Spleen (tissue), 11 donors: ENCODE results near the gene EMX1. TPM values are rescaled to one million over a fixed set of nuclear protein-coding genes. Genes with fewer than 3 reads are reported as not detected.

Experiments
- DNase-seq: peaks from one replicate; pipeline ENCODE4 v3.0.0-alpha.2; 2020
- H3K27ac ChIP-seq, 8 donors: fragments of 200-600 bp; sonication (generic) in 7 of 8; 1 replicate in 4 of 8; 2 replicates in 4 of 8; pipeline versions ENCODE4 v1.5.0 to v1.8.0; 2016 to 2021; ENCODE audit warnings: inconsistent platforms in 4 of 8, mild to moderate bottlenecking in 4 of 8, moderate library complexity in 1 of 8
- H3K27me3 ChIP-seq, 7 donors: fragments of 200-600 bp; sonication (generic) in 6 of 7; replicated peaks in 1 of 7; 1 replicate in 4 of 7; 2 replicates in 3 of 7; pipeline versions ENCODE4 v1.5.0 to v1.8.0; 2016 to 2021; ENCODE audit warnings: inconsistent platforms in 3 of 7, mild to moderate bottlenecking in 1 of 7
- H3K36me3 ChIP-seq, 6 donors: fragments of 200-600 bp; sonication (generic) in 5 of 6; 1 replicate in 4 of 6; 2 replicates in 2 of 6; pipeline versions ENCODE4 v1.5.0 to v1.8.0; 2016 to 2021; ENCODE audit warnings: inconsistent platforms in 2 of 6
- H3K4me1 ChIP-seq, 6 donors: fragments of 200-600 bp; sonication (generic) in 5 of 6; 1 replicate in 3 of 6; 2 replicates in 3 of 6; pipeline versions ENCODE4 v1.5.0 to v1.8.0; 2016 to 2021; ENCODE audit warnings: inconsistent platforms in 3 of 6
- H3K4me3 ChIP-seq, 8 donors: fragments of 200-600 bp; sonication (generic) in 7 of 8; 1 replicate in 4 of 8; 2 replicates in 4 of 8; pipeline versions ENCODE4 v1.5.0 to v1.8.0; 2016 to 2021; ENCODE audit warnings: inconsistent platforms in 4 of 8, mild to moderate bottlenecking in 4 of 8, moderate library complexity in 2 of 8
- H3K9me3 ChIP-seq, 8 donors: fragments of 200-600 bp; sonication (generic) in 7 of 8; 1 replicate in 4 of 8; 2 replicates in 4 of 8; pipeline versions ENCODE4 v1.5.0 to v1.8.0; 2016 to 2021; ENCODE audit warnings: inconsistent platforms in 4 of 8
- CTCF ChIP-seq, 11 experiments: fragments of 200-600 bp in 7 of 11; fragments of 450-650 bp in 4 of 11; sonication (generic) in 4 of 11; IDR thresholded peaks in 8 of 11; conservative IDR thresholded peaks in 3 of 11; 1 replicate in 7 of 11; 2 replicates in 4 of 11; pipeline versions ENCODE4 v1.4.0 to v1.8.0; 2016 to 2021; ENCODE audit warnings: antibody characterized with exemption in 11 of 11, inconsistent platforms in 4 of 11, mild to moderate bottlenecking in 1 of 11
- POLR2A ChIP-seq, 3 donors: fragments of 450-650 bp; IDR thresholded peaks; one replicate each; pipeline ENCODE4 v1.5.1; 2017; ENCODE audit warnings: antibody characterized with exemption in 3 of 3, mild to moderate bottlenecking in 1 of 3
- POLR2AphosphoS5 ChIP-seq, 3 donors: sonication (generic); formaldehyde crosslinking; IDR thresholded peaks; one replicate each; pipeline ENCODE4 v1.5.1; 2017; ENCODE audit warnings: antibody characterized with exemption in 3 of 3
- WGBS, 5 donors: extraction: QIAGEN DNeasy Blood & Tissue Kit in 3 of 5; methylation state at CpG; one replicate each; pipeline versions ENCODE4 v1.1.5 to v1.1.7; 2013 to 2018; 5-methylcytosine and 5-hydroxymethylcytosine counted together
- intact Hi-C: fragments of 100-400 bp; cut with DNase I; formaldehyde crosslinking; loops from one replicate; pipeline ENCODE4 v1.15.0; 2023; ENCODE audit warnings: low total_unique reads
- polyA plus RNA-seq, 3 donors: library from polyadenylated mRNA; stranded (reverse); fragments of 200-250 nt; gene quantifications; one replicate each; pipeline ENCODE4 v1.2.1, GENCODE V29; 2013
- total RNA-seq, 7 donors: library from RNA; depleted of rRNA in 3 of 7; stranded (reverse); fragments of >200 nt in 3 of 7; fragmentation: NEBNext Ultra II Directional in 4 of 7; extraction: Animal tissue kit (Norgen Biotek cat#: 25700) in 4 of 7; gene quantifications; one replicate each; pipeline versions ENCODE4 v1.1.0 to v1.2.1, GENCODE V29; 2016 to 2021
- donor health status: healthy with polysubstance abuse.
- donor health status: DM: no; HTN: no; CAD: no; lungs with moderate emphysema.
- donor health status: DM: no; HTN: no; CAD: no.
- donor health status: Bipolar disorder and iron deficiency.
- donor health status: healthy.
- donor health status: DM: no; HTN: no; CAD: no.
- donor health status: DM: yes; HTN: yes; CAD: no.

Gene EMX1
- total and polyA plus RNA-seq, 10 donors, result not detected

DNA sequence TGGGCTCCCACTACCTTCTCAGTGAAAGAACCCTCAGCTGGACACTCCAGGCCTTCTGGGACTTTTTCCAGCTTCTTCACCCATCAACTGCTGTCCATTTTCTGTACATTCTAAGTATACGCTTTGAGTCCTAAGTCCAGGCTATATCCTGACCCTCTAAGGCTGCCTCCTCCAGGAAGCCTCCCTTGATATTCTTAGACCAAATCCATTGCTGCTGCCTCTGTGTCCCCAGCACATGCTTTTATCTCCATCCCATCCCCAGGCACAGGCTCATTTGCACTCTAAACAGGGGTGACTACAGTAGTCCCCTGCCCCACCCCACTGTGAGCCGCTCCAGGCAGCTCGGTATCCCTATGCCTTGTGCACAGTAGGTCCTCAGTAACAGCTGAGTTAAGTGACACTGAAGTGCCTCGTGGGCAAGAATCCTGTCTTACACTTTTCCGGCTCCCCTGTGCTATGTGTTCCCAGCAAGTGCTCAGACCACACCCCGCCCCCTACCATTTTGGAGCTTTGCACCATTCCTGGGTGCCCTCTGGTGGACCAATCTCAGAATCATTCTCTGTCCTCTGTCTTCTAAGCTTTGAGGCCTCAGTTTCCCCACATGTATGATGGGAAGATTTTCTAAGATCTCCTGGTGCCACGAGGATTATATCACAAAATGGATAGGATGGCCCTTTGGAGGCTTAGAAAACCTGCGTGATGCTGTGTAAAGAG, 34.9 kb downstream of the EMX1 start:
- no peak for DNase-seq
- no peak overlapping the region for H3K27ac ChIP-seq
- no peaks in the 10 kb centered on the region for H3K27me3 ChIP-seq
- intact Hi-C loops, result no loop called here
- no peak overlapping the region for H3K4me3 ChIP-seq
- no peak for TF ChIP-seq POLR2AphosphoS5 (IDR thresholded peaks at IDR 0.05)
- TF ChIP-seq POLR2A (IDR thresholded peaks at IDR 0.05), result no peak
- TF ChIP-seq CTCF (IDR thresholded peaks at IDR 0.05 in 8 of 11, conservative IDR thresholded peaks at IDR 0.05 in 3 of 11), result no peak
- 82 to 97% (median 92%) methylated on average over 8 of the region's 8 CpGs for WGBS, 5 donors
- peaks cover 0 to 13% (median 0%) of the 10 kb centered on the region in 6 donors for H3K4me1 ChIP-seq
- H3K9me3 ChIP-seq, result no peaks in the 10 kb centered on the region
- peaks cover 0 to 75% (median 0%) of the 10 kb centered on the region in 6 donors for H3K36me3 ChIP-seq

DNA sequence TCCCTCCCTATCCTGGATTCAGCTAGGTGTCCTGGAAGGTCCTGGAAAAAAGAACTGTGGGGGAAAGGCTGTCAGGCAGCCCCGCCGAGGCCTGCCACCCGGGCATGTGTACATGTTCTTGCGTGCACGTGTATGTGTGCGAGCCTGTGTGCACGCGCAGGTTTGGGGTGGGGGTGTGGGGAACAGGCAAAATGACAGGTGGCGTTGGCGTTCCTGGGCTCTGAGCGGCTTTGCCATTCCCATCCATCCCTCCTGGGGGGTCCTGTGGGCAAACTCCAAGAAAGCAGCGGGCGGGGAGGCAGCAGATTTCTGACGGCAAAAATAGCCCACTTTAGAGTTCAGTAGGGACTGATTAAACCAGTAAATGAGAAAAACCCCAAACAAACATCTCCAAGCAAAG, 35.6 kb downstream of the EMX1 start:
- TF ChIP-seq CTCF (IDR thresholded peaks at IDR 0.05 in 8 of 11, conservative IDR thresholded peaks at IDR 0.05 in 3 of 11) (no peak), POLR2A (IDR thresholded peaks at IDR 0.05) (no peak), POLR2AphosphoS5 (IDR thresholded peaks at IDR 0.05) (no peak)
- WGBS, 5 donors, result 89 to 98% (median 96%) methylated on average over 14 of the region's 14 CpGs
- Histone ChIP-seq H3K4me3 (no peak overlapping the region), H3K9me3 (no peaks in the 10 kb centered on the region), H3K36me3 (peaks cover 0 to 82% (median 0%) of the 10 kb centered on the region in 6 donors), H3K4me1 (peaks cover 0 to 13% (median 0%) of the 10 kb centered on the region in 6 donors), H3K27ac (no peak overlapping the region), H3K27me3 (no peaks in the 10 kb centered on the region)
- intact Hi-C loops, result no loop called here
- DNase-seq, result no peak

- no peak for DNase-seq
Measured at GRCh38 chr2:72953528-72953927, 36.2 kb downstream of the EMX1 start.

More at GRCh38 chr2:72953528-72953927, 36.2 kb downstream of the EMX1 start:
- intact Hi-C loops, result no loop called here
- Histone ChIP-seq H3K36me3 (peaks cover 0 to 85% (median 0%) of the 10 kb centered on the region in 6 donors), H3K4me3 (no peak overlapping the region), H3K27me3 (no peaks in the 10 kb centered on the region), H3K9me3 (no peaks in the 10 kb centered on the region), H3K4me1 (peaks cover 0 to 13% (median 0%) of the 10 kb centered on the region in 6 donors), H3K27ac (peak overlapping the region in 1 of 8 donors; percentile 14)
- WGBS, 5 donors, result 95 to 100% (median 100%) methylated on average over 1 of the region's 1 CpG
- TF ChIP-seq CTCF (IDR thresholded peaks at IDR 0.05 in 8 of 11, conservative IDR thresholded peaks at IDR 0.05 in 3 of 11) (no peak), POLR2A (IDR thresholded peaks at IDR 0.05) (no peak), POLR2AphosphoS5 (IDR thresholded peaks at IDR 0.05) (no peak)
